Liver (tissue), 3 donors: ENCODE measurements around the gene CDK17.

Experiments
- ATF3 ChIP-seq: IDR thresholded peaks from 2 replicates; pipeline ENCODE4 v1.6.1; 2016; ENCODE audit warnings: antibody characterized with exemption
- CTCF ChIP-seq: fragments of 150-350 bp; IDR thresholded peaks from 2 replicates; pipeline ENCODE4 v1.5.1; 2017; ENCODE audit warnings: improper control_type of control experiment, low read depth, low read length; ENCODE audit not compliant: missing input control
- NR2F2 ChIP-seq: IDR thresholded peaks from 2 replicates; pipeline ENCODE4 v1.6.1; 2016; ENCODE audit warnings: antibody characterized with exemption
- REST ChIP-seq: IDR thresholded peaks from 2 replicates; pipeline ENCODE4 v1.6.1; 2016; ENCODE audit warnings: antibody characterized with exemption, mild to moderate bottlenecking
- SP1 ChIP-seq: IDR thresholded peaks from 2 replicates; pipeline ENCODE4 v1.6.1; 2018; ENCODE audit warnings: antibody characterized with exemption, mild to moderate bottlenecking
- donor health status: healthy.
- donor health status: healthy.

- TF ChIP-seq CTCF (no peak), ATF3 (no peak), REST (no peak), SP1 (no peak), NR2F2 (no peak)
Measured at GRCh38 chr12:96371138-96371789, 29.0 kb downstream of the CDK17 start.
